HCT116 (cell line): ENCODE measurements around the gene CABP2. TPM values are rescaled to one million over a fixed set of nuclear protein-coding genes. Genes with fewer than 3 reads are reported as not detected.

ENCODE experiments used
- ATAC-seq: fragments of 200-7000 bp; cut with Tn5 transposase; 2 replicates; pipeline ENCODE4 v1.9.1; 2020; ENCODE audit warnings: mild to moderate bottlenecking, moderate library complexity
- BruUV-seq: library from RNA; stranded (reverse); fragments of 400-500 nt; replicated peaks from 2 replicates; lab custom pipeline; 2021; lab: Mats Ljungman, UMichigan
- CTCF ChIA-PET: fragments of 300-600 bp; sonication (Branson Sonifier 250); formaldehyde crosslinking; loops from one replicate; lab custom pipeline; 2021; ENCODE audit warnings: antibody characterized with exemption; lab: Charles Lee
- POLR2A ChIA-PET: fragments of 300-600, 350-600 bp; sonication (Branson Sonifier 250); formaldehyde crosslinking; loops from one replicate; lab custom pipeline; 2021; ENCODE audit warnings: antibody characterized with exemption; lab: Charles Lee
- RAD21 ChIA-PET, 2 experiments: fragments of 300-600 bp; sonication (Branson Sonifier 250); formaldehyde crosslinking; loops; one replicate each; lab custom pipeline; 2023; ENCODE audit warnings: low total read pairs in 2 of 2; ENCODE audit not compliant: uncharacterized antibody in 2 of 2, unreplicated experiment in 2 of 2, low non-redundant PET in 1 of 2; lab: Charles Lee
- DNase-seq: peaks from one replicate; pipeline ENCODE4 v3.0.0-alpha.2; 2010; ENCODE audit warnings: low read depth, low spot score
- H2AFZ ChIP-seq: fragments of 200-600 bp; shearing (Covaris generic), sonication (generic); 2 replicates; pipeline ENCODE4 v1.6.1; 2017; ENCODE audit warnings: low read depth, mixed run types, mixed read lengths, antibody characterized with exemption, low read length; ENCODE audit not compliant: poor library complexity, severe bottlenecking
- H3K27ac ChIP-seq: 2 replicates; pipeline ENCODE4 v1.5.1; 2012; ENCODE audit warnings: low read depth, low read length
- H3K27me3 ChIP-seq: fragments of 200-600 bp; sonication (generic); 2 replicates; pipeline ENCODE4 v1.6.1; 2016; ENCODE audit warnings: mixed run types, low read length, mixed read lengths; ENCODE audit not compliant: insufficient read depth
- H3K36me3 ChIP-seq, 2 experiments: fragments of 200-500 bp in 1 of 2; fragments of 200-600 bp in 1 of 2; sonication (Bioruptor generic) in 1 of 2; sonication (generic) in 1 of 2; 2 replicates each; pipeline versions ENCODE4 v1.5.1 to v1.6.1; 2014 to 2016; ENCODE audit warnings: low read length in 2 of 2, inconsistent platforms in 1 of 2, mixed read lengths in 1 of 2, mixed run types in 1 of 2; ENCODE audit not compliant: insufficient read depth in 2 of 2, control insufficient read depth in 1 of 2
- H3K4me1 ChIP-seq, 2 experiments: fragments of 200-600 bp in 1 of 2; sonication (generic) in 1 of 2; 2 replicates each; pipeline versions ENCODE4 v1.5.1 to v1.6.1; 2012 to 2017; ENCODE audit warnings: low read length in 2 of 2, inconsistent platforms in 1 of 2, mild to moderate bottlenecking in 1 of 2, mixed read lengths in 1 of 2, mixed run types in 1 of 2, moderate library complexity in 1 of 2; ENCODE audit not compliant: insufficient read depth in 2 of 2, control insufficient read depth in 1 of 2
- H3K4me2 ChIP-seq: fragments of 200-600 bp; sonication (generic); 2 replicates; pipeline ENCODE4 v1.6.1; 2017; ENCODE audit warnings: mixed run types, low read length, mixed read lengths
- H3K4me3 ChIP-seq, 2 experiments: fragments of 200-600 bp in 1 of 2; sonication (generic) in 1 of 2; replicated peaks in 1 of 2; 2 replicates each; pipeline ENCODE4 v1.5.1; 2011 to 2016; ENCODE audit warnings: low read length in 2 of 2, control low read depth in 1 of 2, low read depth in 1 of 2, mild to moderate bottlenecking in 1 of 2, mixed read lengths in 1 of 2, mixed run types in 1 of 2
- H3K79me2 ChIP-seq: fragments of 200-600 bp; sonication (generic); 2 replicates; pipeline ENCODE4 v1.6.1; 2017; ENCODE audit warnings: mild to moderate bottlenecking, mixed run types, low read length, moderate library complexity, mixed read lengths; ENCODE audit not compliant: insufficient read depth
- H3K9ac ChIP-seq: fragments of 200-600 bp; sonication (generic); 2 replicates; pipeline ENCODE4 v1.6.1; 2016; ENCODE audit warnings: low read length, mixed read lengths
- H3K9me2 ChIP-seq: fragments of 200-600 bp; sonication (generic), shearing (Covaris generic); 2 replicates; pipeline ENCODE4 v1.6.1; 2017; ENCODE audit warnings: mixed run types, mild to moderate bottlenecking, moderate library complexity; ENCODE audit not compliant: insufficient read depth
- H3K9me3 ChIP-seq, 2 experiments: fragments of 200-500 bp in 1 of 2; fragments of 200-600 bp in 1 of 2; sonication (Bioruptor generic) in 1 of 2; sonication (generic) in 1 of 2; 2 replicates each; pipeline ENCODE4 v1.6.1; 2014 to 2017; ENCODE audit warnings: low read length in 2 of 2, mixed read lengths in 2 of 2, inconsistent platforms in 1 of 2, low read depth in 1 of 2, mild to moderate bottlenecking in 1 of 2, mixed run types in 1 of 2, moderate library complexity in 1 of 2; ENCODE audit not compliant: control insufficient read depth in 1 of 2, insufficient read depth in 1 of 2
- H4K20me1 ChIP-seq: fragments of 200-600 bp; sonication (generic), shearing (Covaris generic); 2 replicates; pipeline ENCODE4 v1.6.1; 2017; ENCODE audit warnings: mixed run types, mild to moderate bottlenecking, moderate library complexity; ENCODE audit not compliant: insufficient read depth
- CBX3 ChIP-seq: IDR thresholded peaks from 2 replicates; pipeline ENCODE4 v1.6.1; 2012; ENCODE audit warnings: low read depth
- EGR1 ChIP-seq: IDR thresholded peaks from 2 replicates; pipeline ENCODE4 v1.6.1; 2012; ENCODE audit warnings: low read depth
- ELF1 ChIP-seq: IDR thresholded peaks from 2 replicates; pipeline ENCODE4 v1.6.1; 2012; ENCODE audit warnings: low read depth, borderline replicate concordance
- EZH2phosphoT487 ChIP-seq: fragments of 200-600 bp; IDR thresholded peaks from 2 replicates; pipeline ENCODE4 v1.6.1; 2018; ENCODE audit warnings: antibody characterized with exemption, borderline replicate concordance
- FOSL1 ChIP-seq: IDR thresholded peaks from 2 replicates; pipeline ENCODE4 v1.6.1; 2012; ENCODE audit warnings: low read depth
- JUND ChIP-seq: IDR thresholded peaks from 2 replicates; pipeline ENCODE4 v1.6.1; 2012
- MAX ChIP-seq: IDR thresholded peaks from 2 replicates; pipeline ENCODE4 v1.6.1; 2012
- POLR2A ChIP-seq: IDR thresholded peaks from 2 replicates; pipeline ENCODE4 v1.7.0; 2011; ENCODE audit warnings: borderline replicate concordance; ENCODE audit not compliant: insufficient read depth, insufficient read length; ENCODE audit errors: extremely low read depth
- POLR2AphosphoS5 ChIP-seq: IDR thresholded peaks from 2 replicates; pipeline ENCODE4 v1.6.1; 2011; ENCODE audit warnings: mild to moderate bottlenecking, low read depth, low read length, moderate library complexity
- RAD21 ChIP-seq: IDR thresholded peaks from 2 replicates; pipeline ENCODE4 v1.6.1; 2012; ENCODE audit warnings: low read depth, mild to moderate bottlenecking
- REST ChIP-seq: IDR thresholded peaks from 2 replicates; pipeline ENCODE4 v1.6.1; 2012; ENCODE audit warnings: low read depth
- SRF ChIP-seq: IDR thresholded peaks from 2 replicates; pipeline ENCODE4 v1.6.1; 2012; ENCODE audit warnings: low read depth
- TCF7L2 ChIP-seq: IDR thresholded peaks from 2 replicates; pipeline ENCODE4 v1.7.0; 2011; ENCODE audit warnings: borderline replicate concordance, inconsistent platforms; ENCODE audit not compliant: insufficient read depth, insufficient read length; ENCODE audit errors: extremely low read depth
- ZFX ChIP-seq: fragments of 450-650 bp; IDR thresholded peaks from 2 replicates; pipeline ENCODE4 v1.6.1; 2017
- ZNF274 ChIP-seq: fragments of 200-500 bp; sonication (Bioruptor generic); IDR thresholded peaks from 2 replicates; pipeline ENCODE4 v1.6.1; 2014; ENCODE audit warnings: mild to moderate bottlenecking, low read depth, low read length, inconsistent platforms
- intact Hi-C: fragments of 100-400 bp; cut with micrococcal nuclease; formaldehyde crosslinking; loops from 2 replicates; pipeline ENCODE4 v1.10.0; 2022
- total RNA-seq: library from RNA; stranded (reverse); gene quantifications from one replicate; pipeline ENCODE4 v1.2.1, GENCODE V29; 2021; ENCODE audit not compliant: unreplicated experiment

The CABP2 gene
- total RNA-seq, 1 experiment from 2014 or later, result not detected

GRCh38 chr11:67539550-67539949 is 16.3 kb upstream of the CABP2 start:
- H3K36me3 ChIP-seq, result no peaks in the 10 kb centered on the region
- TF ChIP-seq SRF (no peak), REST (no peak)
- ChIA-PET RAD21 (no interaction called here), CTCF (no interaction called here), POLR2A (no interaction called here)
- no peaks in the 10 kb centered on the region for H3K79me2 ChIP-seq
- no peaks in the 10 kb centered on the region for H4K20me1 ChIP-seq
- no peak overlapping the region for H3K4me3 ChIP-seq
- intact Hi-C loops, result no loop called here
- DNase-seq (no peak), ATAC-seq (peak; percentile 25; the same call in 1 of the 2 replicates)
- H3K4me2 ChIP-seq, result no peak overlapping the region
- H2AFZ ChIP-seq, result no peak overlapping the region
- H3K9me2 ChIP-seq, result no peaks in the 10 kb centered on the region
- no peak overlapping the region for H3K27ac ChIP-seq
- H3K9me3 ChIP-seq, result peaks cover 2% of the 10 kb centered on the region in 2 experiments; a peak in 1 of 4 replicates
- BruUV-seq, result no TSS peak
- H3K9ac ChIP-seq, result no peak overlapping the region
- no peaks in the 10 kb centered on the region for H3K4me1 ChIP-seq
- no peaks in the 10 kb centered on the region for H3K27me3 ChIP-seq

DNA sequence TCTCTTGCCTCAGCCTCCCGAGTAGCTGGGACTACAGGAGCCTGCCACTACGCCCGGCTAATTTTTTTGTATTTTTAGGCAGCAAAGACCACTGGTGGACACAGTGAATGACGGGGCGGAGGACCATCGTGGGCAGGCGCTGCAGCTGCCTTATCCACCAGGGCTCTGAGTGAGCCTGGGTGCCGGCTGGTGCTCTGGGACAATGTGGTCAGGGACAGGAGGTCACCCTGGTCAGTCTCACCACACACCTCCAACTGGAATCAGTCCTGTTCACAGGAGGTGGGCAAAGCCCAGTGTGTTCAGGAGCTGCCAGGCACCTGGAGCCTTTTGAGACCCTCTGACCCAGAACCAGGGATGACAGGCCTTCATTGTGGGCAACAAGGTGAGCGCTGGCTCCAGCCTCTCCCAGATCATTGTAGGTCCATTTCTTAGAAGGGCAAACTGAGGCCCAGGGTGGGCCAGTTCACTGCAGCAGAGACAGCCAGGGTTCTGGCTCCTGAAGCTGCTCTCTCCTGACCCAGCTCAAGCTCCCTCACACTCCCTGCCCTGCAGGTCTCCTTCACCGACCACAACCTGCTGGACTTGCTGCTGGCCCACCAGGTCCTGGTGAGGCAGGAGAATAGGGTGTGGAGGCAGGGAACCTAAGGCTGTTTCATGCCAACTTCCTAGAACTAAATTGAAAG is 15.7 kb upstream of the CABP2 start:
- TF ChIP-seq ELF1, result no peak
- no peak for TF ChIP-seq SRF
- TF ChIP-seq POLR2AphosphoS5, result no peak
- no peak for TF ChIP-seq FOSL1
- no peak for TF ChIP-seq EZH2phosphoT487
- no peak for TF ChIP-seq POLR2A
- no peak for TF ChIP-seq ZNF274
- no peak for TF ChIP-seq RAD21
- no peak for TF ChIP-seq TCF7L2
- TF ChIP-seq MAX, result no peak
- TF ChIP-seq JUND, result no peak
- TF ChIP-seq EGR1, result no peak
- no peak for TF ChIP-seq CBX3
- TF ChIP-seq ZFX, result no peak
- no peaks in the 10 kb centered on the region for H3K4me1 ChIP-seq
- H4K20me1 ChIP-seq, result no peaks in the 10 kb centered on the region
- peaks cover 5% of the 10 kb centered on the region in 2 experiments; a peak in 1 of 4 replicates for H3K9me3 ChIP-seq
- ATAC-seq, result no peak
- H2AFZ ChIP-seq, result no peak overlapping the region
- ChIA-PET POLR2A (no interaction called here), CTCF (no interaction called here), RAD21 (no interaction called here)
- no peak for DNase-seq
- H3K36me3 ChIP-seq, result no peaks in the 10 kb centered on the region
- intact Hi-C loops, result no loop called here
- no TSS peak for BruUV-seq
- no peaks in the 10 kb centered on the region for H3K27me3 ChIP-seq
- H3K9me2 ChIP-seq, result no peaks in the 10 kb centered on the region
- no peak overlapping the region for H3K27ac ChIP-seq
- H3K79me2 ChIP-seq, result no peaks in the 10 kb centered on the region
- H3K4me2 ChIP-seq, result no peak overlapping the region
- H3K4me3 ChIP-seq, result no peak overlapping the region
- no peak overlapping the region for H3K9ac ChIP-seq
